Fibroblast of skin of abdomen (primary cell): ENCODE data around the gene NLRP4. TPM values are rescaled to one million over a fixed set of nuclear protein-coding genes. Genes with fewer than 3 reads are reported as not detected.

Source experiments
- DNase-seq: peaks from one replicate; pipeline ENCODE4 v3.0.0-alpha.2; 2013
- polyA plus RNA-seq, 2 experiments: library from polyadenylated mRNA; unstranded; fragments of 120-200 nt; gene quantifications; one replicate each; pipeline ENCODE4 v1.2.1, GENCODE V29; 2013; ENCODE audit not compliant: insufficient read length in 2 of 2

NLRP4 gene
- not detected for polyA plus RNA-seq (2013, experiment 1 of 2; ENCODE audit: insufficient read length)
- not detected for polyA plus RNA-seq (2013, experiment 2 of 2; ENCODE audit: insufficient read length)

- no peak for DNase-seq
Measured at GRCh38 chr19:55836340-55836739, at the start of gene NLRP4. TSS of gene NLRP4 (plus strand) at chr19:55836540. CDS start at chr19:55852081, 15,541 bp downstream.

- no peak for DNase-seq
Measured at GRCh38 chr19:55795021-55795420, 41.3 kb upstream of the NLRP4 start.

GRCh38 chr19:55801416-55801815 is 34.9 kb upstream of the NLRP4 start:
- no peak for DNase-seq

GRCh38 chr19:55802281-55802680 is 34.1 kb upstream of the NLRP4 start:
- DNase-seq, result no peak

- DNase-seq, result no peak
Measured at GRCh38 chr19:55809381-55810058, 26.8 kb upstream of the NLRP4 start.

GRCh38 chr19:55811340-55811739 is 25.0 kb upstream of the NLRP4 start:
- DNase-seq, result no peak

- no peak for DNase-seq
Measured at GRCh38 chr19:55812449-55812848, 23.9 kb upstream of the NLRP4 start.

GRCh38 chr19:55813906-55814305 is 22.4 kb upstream of the NLRP4 start:
- DNase-seq, result no peak

- DNase-seq, result no peak
Measured at GRCh38 chr19:55820037-55820436, 16.3 kb upstream of the NLRP4 start.

GRCh38 chr19:55830656-55831055 is 5.7 kb upstream of the NLRP4 start:
- DNase-seq, result no peak

- no peak for DNase-seq
Measured at GRCh38 chr19:55831846-55832245, 4.5 kb upstream of the NLRP4 start, which contains the start of gene NLRP11. TSS of gene NLRP11 (minus strand) at chr19:55831999. CDS start at chr19:55818174, 13,825 bp downstream.

- no peak for DNase-seq
Measured at GRCh38 chr19:55832676-55833075, 3.7 kb upstream of the NLRP4 start.

- DNase-seq, result no peak
Measured at GRCh38 chr19:55838251-55838650, 1.9 kb downstream of the NLRP4 start.

GRCh38 chr19:55838906-55839305 is 2.6 kb downstream of the NLRP4 start:
- no peak for DNase-seq

- no peak for DNase-seq
Measured at GRCh38 chr19:55855160-55855559, 18.8 kb downstream of the NLRP4 start.

GRCh38 chr19:55857149-55857548 is 20.8 kb downstream of the NLRP4 start:
- DNase-seq, result no peak

- DNase-seq, result no peak
Measured at GRCh38 chr19:55857974-55858373, 21.6 kb downstream of the NLRP4 start.

- no peak for DNase-seq
Measured at GRCh38 chr19:55858401-55858800, 22.1 kb downstream of the NLRP4 start.

- DNase-seq, result no peak
Measured at GRCh38 chr19:55858969-55859368, 22.6 kb downstream of the NLRP4 start.

- DNase-seq, result no peak
Measured at GRCh38 chr19:55866521-55866920, 30.2 kb downstream of the NLRP4 start.

- DNase-seq, result no peak
Measured at GRCh38 chr19:55867101-55867500, 30.8 kb downstream of the NLRP4 start.

GRCh38 chr19:55870736-55871135 is 34.4 kb downstream of the NLRP4 start:
- DNase-seq, result no peak

GRCh38 chr19:55877211-55877610 is 40.9 kb downstream of the NLRP4 start:
- no peak for DNase-seq

- no peak for DNase-seq
Measured at GRCh38 chr19:55882626-55883025, 46.3 kb downstream of the NLRP4 start.

GRCh38 chr19:55898911-55899310 is 62.6 kb downstream of the NLRP4 start:
- no peak for DNase-seq
